Measurements from ENCODE around the gene ARMC5. TPM values are rescaled to one million over a fixed set of nuclear protein-coding genes. Genes with fewer than 3 reads are reported as not detected.

The ARMC5 gene
- total and polyA plus RNA-seq, 12 donors = 3.8 to 11.9 (median 6.6) TPM

DNA sequence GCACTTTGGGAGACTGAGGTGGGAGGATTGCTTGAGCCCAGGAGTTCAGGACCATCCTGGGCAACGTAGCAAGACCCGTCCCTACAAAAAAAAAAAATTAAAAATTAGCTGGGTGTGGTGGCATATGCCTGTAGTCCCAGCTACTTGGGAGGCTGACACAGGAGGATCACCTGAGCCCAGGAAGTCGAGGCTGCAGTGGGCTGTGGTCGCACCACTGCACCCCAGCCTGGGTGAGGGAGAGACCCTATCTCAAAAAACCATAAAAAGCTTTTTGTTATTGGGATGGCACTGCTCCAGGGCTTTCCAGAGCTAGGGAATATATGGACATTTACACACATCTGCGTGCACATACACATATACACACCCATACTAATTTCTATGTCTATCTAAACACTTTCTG is 8.1 kb upstream of the ARMC5 start:
- Histone ChIP-seq H3K4me1 (peaks cover 6 to 51% (median 41%) of the 10 kb centered on the region in 9 donors), H3K27ac (peak overlapping the region in 1 of 10 donors; percentile 65), H3K9me3 (no peaks in the 10 kb centered on the region)

DNA sequence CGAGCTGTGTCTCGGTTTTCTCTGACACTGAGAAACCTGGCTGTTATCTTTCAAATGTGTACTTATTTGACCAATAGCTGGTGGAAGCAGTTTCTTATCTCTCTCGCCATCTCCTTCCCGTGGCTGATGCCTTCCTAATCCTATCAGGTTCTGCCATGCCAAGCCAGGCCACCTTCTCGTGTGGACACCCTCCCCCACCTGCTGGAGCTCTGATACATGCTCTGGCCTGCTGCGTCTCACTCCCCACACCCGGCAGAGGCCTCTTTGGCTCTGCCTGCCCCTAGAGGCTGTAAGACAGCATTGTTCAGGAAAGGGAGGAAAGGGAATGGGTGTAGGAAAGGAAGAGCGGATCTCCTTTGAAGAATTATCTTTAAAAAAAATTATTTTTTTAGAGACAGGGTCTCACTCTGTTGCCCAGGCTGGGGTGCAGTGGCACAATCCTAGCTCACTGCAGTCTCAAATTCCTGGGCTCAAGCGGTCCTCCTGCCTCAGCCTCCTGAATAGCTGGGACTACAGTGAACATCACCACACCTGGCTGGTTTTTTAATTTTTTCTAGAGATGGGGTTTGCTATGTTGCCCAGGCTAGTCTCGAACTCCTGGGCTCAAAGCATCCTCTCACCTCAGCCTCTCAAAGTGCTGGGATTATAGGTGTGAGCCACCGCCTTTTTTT is 7.5 kb upstream of the ARMC5 start:
- H3K4me3 ChIP-seq = no peak overlapping the region
- peak; percentile 42 to 78 (median 74) for ATAC-seq
- DNase-seq = peak; percentile 47
- no peaks in the 10 kb centered on the region for H3K27me3 ChIP-seq
- TF ChIP-seq, protein P1, sequence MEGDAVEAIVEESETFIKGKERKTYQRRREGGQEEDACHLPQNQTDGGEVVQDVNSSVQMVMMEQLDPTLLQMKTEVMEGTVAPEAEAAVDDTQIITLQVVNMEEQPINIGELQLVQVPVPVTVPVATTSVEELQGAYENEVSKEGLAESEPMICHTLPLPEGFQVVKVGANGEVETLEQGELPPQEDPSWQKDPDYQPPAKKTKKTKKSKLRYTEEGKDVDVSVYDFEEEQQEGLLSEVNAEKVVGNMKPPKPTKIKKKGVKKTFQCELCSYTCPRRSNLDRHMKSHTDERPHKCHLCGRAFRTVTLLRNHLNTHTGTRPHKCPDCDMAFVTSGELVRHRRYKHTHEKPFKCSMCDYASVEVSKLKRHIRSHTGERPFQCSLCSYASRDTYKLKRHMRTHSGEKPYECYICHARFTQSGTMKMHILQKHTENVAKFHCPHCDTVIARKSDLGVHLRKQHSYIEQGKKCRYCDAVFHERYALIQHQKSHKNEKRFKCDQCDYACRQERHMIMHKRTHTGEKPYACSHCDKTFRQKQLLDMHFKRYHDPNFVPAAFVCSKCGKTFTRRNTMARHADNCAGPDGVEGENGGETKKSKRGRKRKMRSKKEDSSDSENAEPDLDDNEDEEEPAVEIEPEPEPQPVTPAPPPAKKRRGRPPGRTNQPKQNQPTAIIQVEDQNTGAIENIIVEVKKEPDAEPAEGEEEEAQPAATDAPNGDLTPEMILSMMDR (IDR thresholded peaks at IDR 0.05) = peak in 8 of 9 donors; percentile 38 to 62 (median 55)
- H3K4me1 ChIP-seq = peaks cover 10 to 57% (median 47%) of the 10 kb centered on the region in 9 donors
- intact Hi-C loops (cut with DNase I) = loop anchor here in 5 of 10 donors (5.0 to 10.0 kb wide), 4 partner anchors 267 to 415 kb away; partner anchors contain the start of genes FUS (in 3 of the 5) and KAT8 (in 1 of the 5)
- H3K9me3 ChIP-seq = no peaks in the 10 kb centered on the region
- peaks cover 0 to 5% (median 0%) of the 10 kb centered on the region in 9 donors for H3K36me3 ChIP-seq
- WGBS, 2 donors = 46 to 48% methylated on average over 11 of the region's 11 CpGs
- peak overlapping the region in 8 of 10 donors; percentile 18 to 77 (median 54) for H3K27ac ChIP-seq

More for the DNA sequence above, 8.1 kb upstream of the ARMC5 start:
- Histone ChIP-seq H3K4me3 (no peak overlapping the region), H3K36me3 (peaks cover 0 to 5% (median 0%) of the 10 kb centered on the region in 9 donors), H3K27me3 (no peaks in the 10 kb centered on the region)
- DNase-seq = no peak
- 87 to 88% methylated on average over 5 of the region's 5 CpGs for WGBS, 2 donors
- ATAC-seq = peak in 1 of 8 donors; percentile 6
- intact Hi-C loops (cut with DNase I) = loop anchor here in 5 of 10 donors (5.0 to 10.0 kb wide), 4 partner anchors 266 to 416 kb away; partner anchors contain the start of genes FUS (in 3 of the 5) and KAT8 (in 1 of the 5)
- TF ChIP-seq, protein P1 (IDR thresholded peaks at IDR 0.05) = no peak

DNA sequence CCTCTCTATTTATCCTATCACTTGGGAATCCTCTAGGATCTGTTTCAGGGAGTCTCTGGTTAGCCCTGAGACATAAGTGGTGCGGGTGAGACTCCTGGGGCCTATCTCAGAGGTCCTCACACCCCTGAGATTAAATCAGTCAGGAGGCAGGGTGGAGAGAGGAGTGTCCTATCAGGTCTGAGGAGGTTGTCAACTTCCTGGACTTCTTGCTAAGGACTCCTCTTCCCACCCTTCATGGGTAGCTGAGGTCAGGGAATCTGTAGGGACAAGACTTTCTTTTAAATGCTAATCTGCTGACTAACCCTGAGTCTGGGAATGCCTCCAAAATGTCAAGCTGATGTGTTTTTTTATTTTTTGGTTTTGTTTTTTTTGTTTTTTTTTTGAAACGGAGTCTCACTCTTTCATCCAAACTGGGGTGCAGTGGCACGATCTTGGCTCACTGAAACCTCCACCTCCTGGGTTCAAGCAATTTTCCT is 6.6 kb upstream of the ARMC5 start:
- intact Hi-C loops (cut with DNase I) = loop anchor here in 5 of 10 donors (5.0 to 10.0 kb wide), 4 partner anchors 268 to 415 kb away; partner anchors contain the start of genes FUS (in 3 of the 5) and KAT8 (in 1 of the 5)
- H3K4me3 ChIP-seq = no peak overlapping the region
- ATAC-seq (peak; percentile 12 to 58 (median 50)), DNase-seq (no peak)
- TF ChIP-seq, protein P1 (IDR thresholded peaks at IDR 0.05) = no peak
- H3K9me3 ChIP-seq = no peaks in the 10 kb centered on the region
- peaks cover 0 to 5% (median 0%) of the 10 kb centered on the region in 9 donors for H3K36me3 ChIP-seq
- peaks cover 13 to 65% (median 55%) of the 10 kb centered on the region in 9 donors for H3K4me1 ChIP-seq
- peak overlapping the region in 9 of 10 donors; percentile 18 to 77 (median 53) for H3K27ac ChIP-seq
- no peaks in the 10 kb centered on the region for H3K27me3 ChIP-seq
- WGBS, 2 donors = 50 to 66% methylated on average over 3 of the region's 3 CpGs
